B cell (primary cell): ENCODE results near the gene NXPE4. TPM values are rescaled to one million over a fixed set of nuclear protein-coding genes. Genes with fewer than 3 reads are reported as not detected.

Experiments used
- ATAC-seq: fragments of 200-7000 bp; cut with Tn5 transposase; one replicate; pipeline ENCODE4 v1.10.0; 2021; ENCODE audit warnings: low read depth, mild to moderate bottlenecking, moderate number of reproducible peaks, moderate library complexity
- CTCF ChIA-PET: fragments of 350-600 bp; sonication (Branson Sonifier 250); formaldehyde crosslinking; loops from one replicate; lab custom pipeline; 2021; ENCODE audit warnings: antibody characterized with exemption, inconsistent platforms; lab: Charles Lee
- POLR2A ChIA-PET: fragments of 350-600 bp; sonication (Branson Sonifier 250); formaldehyde crosslinking; loops from one replicate; lab custom pipeline; 2021; ENCODE audit warnings: antibody characterized with exemption; lab: Charles Lee
- DNase-seq: peaks from one replicate; pipeline ENCODE4 v3.0.0; 2013
- H2AFZ ChIP-seq: 2 replicates; pipeline ENCODE4 v1.6.1; 2012; ENCODE audit warnings: mild to moderate bottlenecking, low read depth, low read length; ENCODE audit not compliant: insufficient read depth, poor library complexity, severe bottlenecking
- H3K27ac ChIP-seq, 2 donors: 1 replicate in 1 of 2; 2 replicates in 1 of 2; pipeline ENCODE4 v1.5.1; 2012 to 2013; ENCODE audit warnings: low read length in 2 of 2, mild to moderate bottlenecking in 2 of 2, moderate library complexity in 1 of 2
- H3K27me3 ChIP-seq, 4 experiments: fragments of 200-600 bp in 1 of 4; sonication (generic) in 1 of 4; replicated peaks in 1 of 4; 1 replicate in 2 of 4; 2 replicates in 2 of 4; pipeline versions ENCODE4 v1.6.1 to v1.7.0; 2013 to 2016; ENCODE audit warnings: low read length in 3 of 4, mild to moderate bottlenecking in 2 of 4, mixed read lengths in 1 of 4, moderate library complexity in 1 of 4; ENCODE audit not compliant: insufficient read depth in 4 of 4, control insufficient read depth in 3 of 4; ENCODE audit errors: control extremely low read depth in 1 of 4
- H3K36me3 ChIP-seq, 2 experiments: replicated peaks in 1 of 2; 1 replicate in 1 of 2; 2 replicates in 1 of 2; pipeline versions ENCODE4 v1.6.1 to v1.7.1; 2013; ENCODE audit warnings: low read length in 1 of 2; ENCODE audit not compliant: insufficient read depth in 2 of 2, control insufficient read depth in 1 of 2; ENCODE audit errors: control extremely low read depth in 1 of 2, extremely low read depth in 1 of 2
- H3K4me1 ChIP-seq, 2 donors: fragments of 200-600 bp in 1 of 2; sonication (generic) in 1 of 2; 1 replicate in 1 of 2; 2 replicates in 1 of 2; pipeline versions ENCODE4 v1.5.1 to v1.6.1; 2013 to 2017; ENCODE audit warnings: low read length in 2 of 2; ENCODE audit not compliant: control insufficient read depth in 2 of 2, insufficient read depth in 2 of 2
- H3K4me2 ChIP-seq: replicated peaks from 2 replicates; pipeline ENCODE3; 2012; ENCODE audit warnings: mild to moderate bottlenecking, low read depth, low read length; ENCODE audit not compliant: poor library complexity, severe bottlenecking
- H3K4me3 ChIP-seq, 5 experiments: fragments of 200-600 bp in 1 of 5; sonication (generic) in 1 of 5; 1 replicate in 3 of 5; 2 replicates in 2 of 5; pipeline versions ENCODE4 v1.5.1 to v1.7.0; 2011 to 2016; ENCODE audit warnings: low read length in 4 of 5, mild to moderate bottlenecking in 4 of 5, low read depth in 2 of 5, control low read depth in 1 of 5, moderate library complexity in 1 of 5; ENCODE audit not compliant: insufficient read depth in 1 of 5; ENCODE audit errors: control extremely low read depth in 1 of 5, extremely low read depth in 1 of 5
- H3K79me2 ChIP-seq: fragments of 200-600 bp; sonication (generic); one replicate; pipeline ENCODE4 v1.6.0; 2016; ENCODE audit warnings: low read length; ENCODE audit not compliant: control insufficient read depth, insufficient read depth
- H3K9ac ChIP-seq: fragments of 200-600 bp; sonication (generic); 2 replicates; pipeline ENCODE4 v1.6.1; 2017; ENCODE audit warnings: mild to moderate bottlenecking, low read length, moderate library complexity
- H3K9me3 ChIP-seq, 3 donors: one replicate each; pipeline versions ENCODE4 v1.6.1 to v1.7.1; 2013; ENCODE audit warnings: low read length in 2 of 3; ENCODE audit not compliant: control insufficient read depth in 2 of 3, insufficient read depth in 1 of 3; ENCODE audit errors: control extremely low read depth in 1 of 3
- H4K20me1 ChIP-seq: 2 replicates; pipeline ENCODE4 v1.6.0; 2012; ENCODE audit warnings: mild to moderate bottlenecking, low read length; ENCODE audit not compliant: insufficient read depth, control insufficient read depth, poor library complexity, severe bottlenecking
- H3K27ac Mint-ChIP-seq: one replicate; pipeline ENCODE4 v1.8.0; 2021; ENCODE audit warnings: mixed read lengths
- H3K27me3 Mint-ChIP-seq: one replicate; pipeline ENCODE4 v1.8.0; 2021; ENCODE audit warnings: mixed read lengths
- H3K4me1 Mint-ChIP-seq: one replicate; pipeline ENCODE4 v1.8.0; 2021; ENCODE audit warnings: mixed read lengths
- H3K4me3 Mint-ChIP-seq: one replicate; pipeline ENCODE4 v1.8.0; 2021; ENCODE audit warnings: mixed read lengths
- H3K9me3 Mint-ChIP-seq: one replicate; pipeline ENCODE4 v1.8.0; 2022; ENCODE audit warnings: mixed read lengths; ENCODE audit not compliant: insufficient read depth
- CTCF ChIP-seq: fragments of 200-600 bp; IDR thresholded peaks from one replicate; pipeline ENCODE4 v1.8.0; 2022; ENCODE audit warnings: antibody characterized with exemption, mild to moderate bottlenecking
- EZH2 ChIP-seq: IDR thresholded peaks from 2 replicates; pipeline ENCODE4 v1.6.1; 2012; ENCODE audit warnings: borderline replicate concordance, low read depth, mild to moderate bottlenecking, moderate library complexity, low read length; ENCODE audit not compliant: insufficient read depth, poor library complexity, severe bottlenecking
- WGBS: methylation state at CpG from one replicate; pipeline ENCODE4 v1.1.5; 2013; ENCODE audit warnings: missing lambda C conversion rate; ENCODE audit not compliant: insufficient coverage; 5-methylcytosine and 5-hydroxymethylcytosine counted together
- intact Hi-C: fragments of 100-400 bp; cut with micrococcal nuclease; formaldehyde crosslinking; loops from one replicate; pipeline ENCODE4 v1.10.0; 2022
- polyA plus RNA-seq: library from polyadenylated mRNA; depleted of rRNA; stranded (reverse); fragments of >200 nt; gene quantifications from 2 replicates; pipeline ENCODE4 v1.2.3, GENCODE V29; 2012
- total RNA-seq, 2 donors: library from RNA; stranded (reverse); fragments of 120-200 nt in 1 of 2; gene quantifications; 1 replicate in 1 of 2; 2 replicates in 1 of 2; pipeline versions ENCODE4 v1.2.3 to v1.2.4, GENCODE V29; 2013 to 2022

Gene NXPE4
- total and polyA plus RNA-seq, 2 donors (not counting 1 experiment from before 2014, with no cell fraction given), result not detected

GRCh38 chr11:114606003-114606801 is 10.6 kb upstream of the NXPE4 start:
- Mint-ChIP-seq H3K27ac (no peak overlapping the region), H3K4me1 (no peaks in the 10 kb centered on the region), H3K9me3 (peaks cover 3% of the 10 kb centered on the region), H3K27me3 (no peaks in the 10 kb centered on the region), H3K4me3 (no peak overlapping the region)
- H2AFZ ChIP-seq, result no peak overlapping the region
- H3K4me3 ChIP-seq, result no peak overlapping the region
- no peak overlapping the region for H3K9ac ChIP-seq
- TF ChIP-seq EZH2 (no peak), CTCF (no peak)
- H3K4me2 ChIP-seq, result no peak overlapping the region
- 88% methylated on average over 8 of the region's 9 CpGs for WGBS
- ChIA-PET CTCF (no interaction called here), POLR2A (no interaction called here)
- DNase-seq, result no peak
- no peaks in the 10 kb centered on the region for H3K79me2 ChIP-seq
- no peaks in the 10 kb centered on the region for H3K4me1 ChIP-seq
- no peak overlapping the region for H3K27ac ChIP-seq
- H3K36me3 ChIP-seq, result no peaks in the 10 kb centered on the region
- no peaks in the 10 kb centered on the region for H4K20me1 ChIP-seq
- no peaks in the 10 kb centered on the region for H3K27me3 ChIP-seq
- ATAC-seq, result no peak
- intact Hi-C loops, result no loop called here
- H3K9me3 ChIP-seq, result no peaks in the 10 kb centered on the region

- H3K4me2 ChIP-seq, result no peak overlapping the region
- Mint-ChIP-seq H3K9me3 (peaks cover 3% of the 10 kb centered on the region), H3K4me1 (no peaks in the 10 kb centered on the region), H3K27me3 (no peaks in the 10 kb centered on the region), H3K27ac (no peak overlapping the region), H3K4me3 (no peak overlapping the region)
- H3K9ac ChIP-seq, result no peak overlapping the region
- no peak for TF ChIP-seq CTCF
- TF ChIP-seq EZH2, result no peak
- no peak overlapping the region for H2AFZ ChIP-seq
- H3K36me3 ChIP-seq, result no peaks in the 10 kb centered on the region
- ChIA-PET POLR2A (no interaction called here), CTCF (no interaction called here)
- H3K9me3 ChIP-seq, result no peaks in the 10 kb centered on the region
- ATAC-seq (no peak), DNase-seq (no peak)
- H3K4me1 ChIP-seq, result no peaks in the 10 kb centered on the region
- no peak overlapping the region for H3K27ac ChIP-seq
- no peak overlapping the region for H3K4me3 ChIP-seq
- WGBS, result 94% methylated on average over 10 of the region's 10 CpGs
- no peaks in the 10 kb centered on the region for H3K79me2 ChIP-seq
- intact Hi-C loops, result no loop called here
- H3K27me3 ChIP-seq, result no peaks in the 10 kb centered on the region
- H4K20me1 ChIP-seq, result no peaks in the 10 kb centered on the region
These were observed 9.8 kb upstream of the NXPE4 start for GRCh38 chr11:114605370-114605769.
